Thyroid gland (tissue), 4 donors: ENCODE measurements around the gene KLHL35.

Source experiments
- POLR2A ChIP-seq, 2 donors: fragments of 450-650 bp; IDR thresholded peaks; one replicate each; pipeline ENCODE4 v1.6.1; 2017; ENCODE audit warnings: antibody characterized with exemption in 2 of 2, mild to moderate bottlenecking in 2 of 2, moderate library complexity in 1 of 2
- TF ChIP-seq, protein P1 (sequence below), 6 experiments: fragments of 200-600 bp in 3 of 6; fragments of 450-650 bp in 3 of 6; sonication (generic) in 3 of 6; IDR thresholded peaks; one replicate each; pipeline ENCODE4 v1.5.1; 2016 to 2019; ENCODE audit warnings: antibody characterized with exemption in 6 of 6, mild to moderate bottlenecking in 2 of 6, inconsistent platforms in 1 of 6, moderate library complexity in 1 of 6

DNA sequence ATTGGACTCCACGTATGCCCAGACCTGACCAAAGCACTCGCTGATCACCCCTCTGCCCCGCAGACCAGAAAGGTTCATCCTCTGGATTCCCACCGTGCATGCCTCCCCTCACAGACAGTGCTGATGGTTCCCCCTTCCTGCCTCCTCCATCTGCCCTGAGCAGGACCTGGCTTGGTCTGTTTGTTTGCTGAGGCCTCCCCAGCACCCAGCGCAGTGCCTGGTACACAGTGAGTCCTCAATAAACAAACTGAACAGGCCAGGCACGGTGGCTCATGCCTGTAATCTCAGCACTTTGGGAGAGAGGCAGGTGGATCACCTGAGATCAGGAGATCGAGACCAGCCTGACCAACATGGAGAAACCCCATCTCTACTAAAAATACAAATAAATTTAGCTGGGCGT lies 57.4 kb downstream of the KLHL35 start:
- TF ChIP-seq, protein P1, sequence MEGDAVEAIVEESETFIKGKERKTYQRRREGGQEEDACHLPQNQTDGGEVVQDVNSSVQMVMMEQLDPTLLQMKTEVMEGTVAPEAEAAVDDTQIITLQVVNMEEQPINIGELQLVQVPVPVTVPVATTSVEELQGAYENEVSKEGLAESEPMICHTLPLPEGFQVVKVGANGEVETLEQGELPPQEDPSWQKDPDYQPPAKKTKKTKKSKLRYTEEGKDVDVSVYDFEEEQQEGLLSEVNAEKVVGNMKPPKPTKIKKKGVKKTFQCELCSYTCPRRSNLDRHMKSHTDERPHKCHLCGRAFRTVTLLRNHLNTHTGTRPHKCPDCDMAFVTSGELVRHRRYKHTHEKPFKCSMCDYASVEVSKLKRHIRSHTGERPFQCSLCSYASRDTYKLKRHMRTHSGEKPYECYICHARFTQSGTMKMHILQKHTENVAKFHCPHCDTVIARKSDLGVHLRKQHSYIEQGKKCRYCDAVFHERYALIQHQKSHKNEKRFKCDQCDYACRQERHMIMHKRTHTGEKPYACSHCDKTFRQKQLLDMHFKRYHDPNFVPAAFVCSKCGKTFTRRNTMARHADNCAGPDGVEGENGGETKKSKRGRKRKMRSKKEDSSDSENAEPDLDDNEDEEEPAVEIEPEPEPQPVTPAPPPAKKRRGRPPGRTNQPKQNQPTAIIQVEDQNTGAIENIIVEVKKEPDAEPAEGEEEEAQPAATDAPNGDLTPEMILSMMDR (IDR thresholded peaks at IDR 0.05): no peak
- no peak for TF ChIP-seq POLR2A (IDR thresholded peaks at IDR 0.05)
